Measurements from ENCODE around the gene FKBP1A. TPM values are rescaled to one million over a fixed set of nuclear protein-coding genes. Genes with fewer than 3 reads are reported as not detected.

The FKBP1A gene
- total RNA-seq, 2 donors from 2014 or later, result 307 to 310 TPM

DNA sequence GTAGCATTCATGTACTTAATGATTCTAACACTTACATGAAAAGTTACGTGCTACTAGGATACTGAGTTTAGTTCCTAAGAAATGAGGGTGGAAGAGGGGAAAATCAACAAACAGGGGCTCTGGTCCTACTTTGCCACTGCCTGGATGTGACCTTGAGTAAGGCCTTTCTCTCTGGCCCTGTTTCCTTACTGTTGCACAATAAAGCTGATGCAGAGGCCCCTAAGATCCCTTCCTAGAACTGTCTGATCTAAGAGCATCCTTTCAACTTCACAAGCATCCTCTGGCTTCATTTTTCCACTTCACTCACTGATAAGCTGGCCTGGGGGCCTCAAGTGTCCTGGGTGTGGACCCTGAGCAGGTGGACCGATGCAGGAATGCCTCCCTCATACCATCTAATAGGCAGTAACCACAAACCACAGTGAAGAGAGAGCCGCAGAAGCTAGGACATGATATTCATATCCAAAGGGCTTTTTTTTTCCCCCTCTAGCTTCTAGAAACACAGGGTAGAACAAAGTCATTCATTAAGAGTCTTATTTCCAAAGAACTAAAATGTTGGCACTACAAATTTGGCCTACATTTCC, 21.6 kb downstream of the FKBP1A start:
- H3K4me1 ChIP-seq, result peaks cover 16% of the 10 kb centered on the region
- DNase-seq, result no peak
- H3K27ac ChIP-seq, result no peak overlapping the region
- no peak overlapping the region for H3K9ac ChIP-seq (ENCODE audit: low read depth in 2 of 2, low read length in 2 of 2)
- TF ChIP-seq, protein P1, sequence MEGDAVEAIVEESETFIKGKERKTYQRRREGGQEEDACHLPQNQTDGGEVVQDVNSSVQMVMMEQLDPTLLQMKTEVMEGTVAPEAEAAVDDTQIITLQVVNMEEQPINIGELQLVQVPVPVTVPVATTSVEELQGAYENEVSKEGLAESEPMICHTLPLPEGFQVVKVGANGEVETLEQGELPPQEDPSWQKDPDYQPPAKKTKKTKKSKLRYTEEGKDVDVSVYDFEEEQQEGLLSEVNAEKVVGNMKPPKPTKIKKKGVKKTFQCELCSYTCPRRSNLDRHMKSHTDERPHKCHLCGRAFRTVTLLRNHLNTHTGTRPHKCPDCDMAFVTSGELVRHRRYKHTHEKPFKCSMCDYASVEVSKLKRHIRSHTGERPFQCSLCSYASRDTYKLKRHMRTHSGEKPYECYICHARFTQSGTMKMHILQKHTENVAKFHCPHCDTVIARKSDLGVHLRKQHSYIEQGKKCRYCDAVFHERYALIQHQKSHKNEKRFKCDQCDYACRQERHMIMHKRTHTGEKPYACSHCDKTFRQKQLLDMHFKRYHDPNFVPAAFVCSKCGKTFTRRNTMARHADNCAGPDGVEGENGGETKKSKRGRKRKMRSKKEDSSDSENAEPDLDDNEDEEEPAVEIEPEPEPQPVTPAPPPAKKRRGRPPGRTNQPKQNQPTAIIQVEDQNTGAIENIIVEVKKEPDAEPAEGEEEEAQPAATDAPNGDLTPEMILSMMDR (IDR thresholded peaks at IDR 0.05), result no peak
- H3K36me3 ChIP-seq, result no peaks in the 10 kb centered on the region
- H3K4me3 ChIP-seq, result no peak overlapping the region
- intact Hi-C loops (cut with DNase I), result no loop called here
- H3K9me3 ChIP-seq, result no peaks in the 10 kb centered on the region
- no peaks in the 10 kb centered on the region for H3K27me3 ChIP-seq

- no peaks in the 10 kb centered on the region for H3K27me3 ChIP-seq
- H3K36me3 ChIP-seq, result no peaks in the 10 kb centered on the region
- H3K27ac ChIP-seq, result no peak overlapping the region
- H3K4me3 ChIP-seq, result no peak overlapping the region
- intact Hi-C loops (cut with DNase I), result no loop called here
- TF ChIP-seq, protein P1 (IDR thresholded peaks at IDR 0.05), result no peak
- no peak overlapping the region for H3K9ac ChIP-seq (ENCODE audit: low read depth in 2 of 2, low read length in 2 of 2)
- no peak for DNase-seq
- H3K9me3 ChIP-seq, result no peaks in the 10 kb centered on the region
- H3K4me1 ChIP-seq, result peaks cover 18% of the 10 kb centered on the region
Measured at GRCh38 chr20:1370548-1371110, 22.2 kb downstream of the FKBP1A start.

DNA sequence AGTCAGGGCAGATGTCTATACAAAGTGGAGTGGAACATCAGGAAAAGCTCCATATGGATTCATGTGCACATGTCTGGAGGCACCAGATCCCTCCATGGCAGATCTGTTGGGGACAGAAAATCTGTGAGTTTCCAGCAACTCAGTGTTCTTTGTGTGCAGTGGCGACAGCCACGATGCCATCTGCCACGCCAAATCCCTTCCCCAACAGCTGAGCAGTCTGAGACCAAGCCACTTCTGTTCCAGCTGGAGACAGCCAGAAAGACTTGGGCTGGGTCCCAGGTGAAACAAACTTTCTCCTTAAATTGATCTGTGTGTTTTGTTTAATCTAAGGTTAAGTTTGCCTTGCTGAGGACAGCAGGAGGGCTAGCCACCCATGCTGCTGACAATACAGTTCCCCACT, 22.9 kb downstream of the FKBP1A start:
- Histone ChIP-seq H3K9ac (ENCODE audit: low read depth in 2 of 2, low read length in 2 of 2) (no peak overlapping the region), H3K27me3 (no peaks in the 10 kb centered on the region), H3K4me3 (no peak overlapping the region), H3K4me1 (peaks cover 18% of the 10 kb centered on the region), H3K9me3 (no peaks in the 10 kb centered on the region), H3K36me3 (no peaks in the 10 kb centered on the region), H3K27ac (peak overlapping the region; percentile 23)
- DNase-seq, result no peak
- intact Hi-C loops (cut with DNase I), result no loop called here
- TF ChIP-seq, protein P1 (IDR thresholded peaks at IDR 0.05), result no peak

DNA sequence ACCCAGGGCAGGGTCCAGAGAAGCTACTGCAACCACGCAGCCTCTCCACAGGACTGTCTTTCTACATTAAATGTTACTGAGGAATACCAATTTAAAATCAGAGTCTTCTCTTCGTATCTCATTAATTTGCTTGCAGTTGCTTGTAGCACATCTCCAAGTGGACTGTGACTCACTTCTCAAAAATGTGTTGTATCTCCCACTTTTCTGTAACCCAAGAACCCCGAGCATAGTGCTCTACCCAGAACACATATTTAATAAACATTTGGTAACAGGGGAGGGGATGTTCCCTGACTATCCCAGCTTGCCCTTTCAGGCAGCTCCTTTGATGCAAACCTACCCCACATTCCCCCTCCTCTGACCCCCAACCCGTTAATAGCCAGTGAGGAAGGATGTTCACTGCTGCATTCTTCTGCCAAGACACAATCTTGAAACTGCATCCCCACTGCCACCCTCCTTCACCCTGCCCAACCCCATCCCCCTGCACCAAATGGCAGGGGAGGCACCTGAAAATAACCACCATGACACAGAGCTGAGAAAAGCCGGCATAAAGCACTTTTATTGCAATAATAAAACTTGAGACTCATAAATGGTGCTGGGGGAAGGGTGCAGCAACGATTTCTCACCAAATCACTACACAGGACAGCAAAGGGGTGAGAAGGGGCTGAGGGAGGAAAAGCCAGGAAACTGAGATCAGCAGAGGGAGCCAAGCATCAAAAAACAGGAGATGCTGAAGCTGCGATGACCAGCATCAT, 24.2 kb downstream of the FKBP1A start:
- no peak overlapping the region for H3K4me3 ChIP-seq
- H3K4me1 ChIP-seq, result peaks cover 25% of the 10 kb centered on the region
- H3K9me3 ChIP-seq, result no peaks in the 10 kb centered on the region
- H3K36me3 ChIP-seq, result no peaks in the 10 kb centered on the region
- no peak overlapping the region for H3K9ac ChIP-seq (ENCODE audit: low read depth in 2 of 2, low read length in 2 of 2)
- intact Hi-C loops (cut with DNase I), result no loop called here
- DNase-seq, result no peak
- TF ChIP-seq, protein P1 (IDR thresholded peaks at IDR 0.05), result no peak
- H3K27me3 ChIP-seq, result no peaks in the 10 kb centered on the region
- H3K27ac ChIP-seq, result no peak overlapping the region

DNA sequence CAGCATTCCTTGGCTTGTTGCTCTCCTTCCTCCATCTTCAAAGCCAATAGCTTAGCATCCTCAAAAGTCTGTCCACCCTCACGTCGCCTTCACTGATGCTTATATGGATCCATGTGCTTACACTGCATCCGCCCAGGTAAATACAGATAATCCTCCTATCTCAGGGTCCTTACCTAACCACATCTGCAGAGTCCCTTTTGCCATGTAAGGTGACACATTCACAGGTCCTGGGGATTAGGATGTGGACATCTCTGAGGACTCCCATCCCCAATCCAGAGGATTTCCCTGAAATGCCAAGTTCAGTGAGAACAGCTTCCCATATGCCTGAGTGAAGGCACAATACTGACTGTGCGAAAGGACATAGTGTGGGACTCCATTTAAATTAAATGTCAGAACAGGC, 25.4 kb downstream of the FKBP1A start:
- Histone ChIP-seq H3K27ac (no peak overlapping the region), H3K9me3 (no peaks in the 10 kb centered on the region), H3K4me1 (peaks cover 25% of the 10 kb centered on the region), H3K9ac (ENCODE audit: low read depth in 2 of 2, low read length in 2 of 2) (no peak overlapping the region), H3K36me3 (no peaks in the 10 kb centered on the region), H3K27me3 (no peaks in the 10 kb centered on the region), H3K4me3 (no peak overlapping the region)
- intact Hi-C loops (cut with DNase I), result no loop called here
- TF ChIP-seq, protein P1 (IDR thresholded peaks at IDR 0.05), result no peak
- no peak for DNase-seq
